HepG2 (cell line): ENCODE results near the gene HENMT1. TPM values are rescaled to one million over a fixed set of nuclear protein-coding genes. Genes with fewer than 3 reads are reported as not detected.
"Not testable (repeated sequence)": the region's sequence is repeated elsewhere in the genome, so short reads cannot be mapped to it uniquely, and the experiment has no call there.

ENCODE experiments used
- ATAC-seq: fragments of 200-7000 bp; cut with Tn5 transposase; 3 replicates; pipeline ENCODE4 v1.9.1; 2020; ENCODE audit warnings: mild to moderate bottlenecking, moderate library complexity
- BruUV-seq: library from RNA; stranded (reverse); fragments of 400-500 nt; replicated peaks from 2 replicates; lab custom pipeline; 2021; lab: Mats Ljungman, UMichigan
- CTCF ChIA-PET: fragments of 300-600 bp; formaldehyde crosslinking; extraction: SDS; loops from one replicate; lab custom pipeline; 2021; ENCODE audit warnings: low total read pairs, inconsistent platforms, low intra/inter-chr PET ratio; lab: Yijun Ruan, JAX
- POLR2A ChIA-PET: fragments of 350-600 bp; sonication (Branson Sonifier 250); formaldehyde crosslinking; loops from one replicate; lab custom pipeline; 2020; ENCODE audit warnings: antibody characterized with exemption, inconsistent platforms; lab: Yijun Ruan, JAX
- DNase-seq: peaks from one replicate; pipeline ENCODE4 v3.0.0-alpha.2; 2015; ENCODE audit warnings: low spot score
- FAIRE-seq: peaks from 3 replicates; lab custom pipeline; 2011; peaks lifted over from hg19 to GRCh38; lab: Jason Lieb, UNC
- H2AFZ ChIP-seq: one replicate; pipeline ENCODE4 v1.6.1; 2011; ENCODE audit warnings: low read length, inconsistent platforms
- H3K27ac ChIP-seq: fragments of 300-600 bp; 3 replicates; pipeline ENCODE4 v1.8.0; 2011; ENCODE audit warnings: mixed run types, mild to moderate bottlenecking, mixed read lengths, low read length, inconsistent platforms; ENCODE audit not compliant: insufficient read depth; ENCODE audit errors: extremely low read length
- H3K27me3 ChIP-seq, 2 experiments: fragments of 200-600 bp in 1 of 2; 2 replicates in 1 of 2; 3 replicates in 1 of 2; pipeline versions ENCODE4 v1.6.0 to v1.8.0; 2011; ENCODE audit warnings: low read length in 2 of 2, mild to moderate bottlenecking in 2 of 2, moderate library complexity in 2 of 2, inconsistent platforms in 1 of 2; ENCODE audit not compliant: insufficient read depth in 2 of 2, control insufficient read depth in 1 of 2
- H3K36me3 ChIP-seq, 2 experiments: fragments of 200-600 bp in 1 of 2; replicated peaks in 1 of 2; 2 replicates in 1 of 2; 3 replicates in 1 of 2; pipeline versions ENCODE4 v1.5.1 to v1.8.0; 2011; ENCODE audit warnings: low read length in 2 of 2, inconsistent platforms in 1 of 2; ENCODE audit not compliant: insufficient read depth in 2 of 2, control insufficient read depth in 1 of 2
- H3K4me1 ChIP-seq: 2 replicates; pipeline ENCODE4 v1.5.1; 2012; ENCODE audit warnings: low read length, inconsistent platforms; ENCODE audit not compliant: insufficient read depth
- H3K4me2 ChIP-seq: 2 replicates; pipeline ENCODE4 v1.6.0; 2011; ENCODE audit warnings: low read depth, low read length, inconsistent platforms
- H3K4me3 ChIP-seq, 3 experiments: fragments of 200-600 bp in 1 of 3; sonication (generic), shearing (Covaris generic) in 1 of 3; replicated peaks in 1 of 3; 2 replicates each; pipeline ENCODE4 v1.5.1; 2011 to 2016; ENCODE audit warnings: low read length in 3 of 3, inconsistent platforms in 2 of 3, low read depth in 2 of 3, mild to moderate bottlenecking in 2 of 3, control low read depth in 1 of 3, mixed read lengths in 1 of 3; ENCODE audit not compliant: insufficient read depth in 1 of 3
- H3K79me2 ChIP-seq: one replicate; pipeline ENCODE4 v1.6.1; 2011; ENCODE audit warnings: low read length, inconsistent platforms; ENCODE audit not compliant: insufficient read depth
- H3K9ac ChIP-seq: 2 replicates; pipeline ENCODE4 v1.6.0; 2011; ENCODE audit warnings: mild to moderate bottlenecking, low read depth, low read length, inconsistent platforms; ENCODE audit not compliant: insufficient read depth
- H3K9me3 ChIP-seq: 2 replicates; pipeline ENCODE4 v1.5.1; 2012; ENCODE audit warnings: mild to moderate bottlenecking, low read length
- H4K20me1 ChIP-seq: 2 replicates; pipeline ENCODE4 v1.6.0; 2011; ENCODE audit warnings: inconsistent platforms, mild to moderate bottlenecking, low read length, moderate library complexity; ENCODE audit not compliant: insufficient read depth
- BORCS8-MEF2B ChIP-seq: sonication (generic); formaldehyde crosslinking; IDR thresholded peaks from 2 replicates; pipeline ENCODE4 v1.8.0; 2022; ENCODE audit warnings: mild to moderate bottlenecking, missing genetic modification reagents
- DDIT3 ChIP-seq: sonication (generic); formaldehyde crosslinking; IDR thresholded peaks from 2 replicates; pipeline ENCODE4 v1.4.0; 2020; ENCODE audit warnings: mild to moderate bottlenecking, missing genetic modification reagents
- MTA3 ChIP-seq: sonication (generic); formaldehyde crosslinking; IDR thresholded peaks from 2 replicates; pipeline ENCODE4 v1.4.0; 2020; ENCODE audit warnings: missing genetic modification reagents
- POLR2A ChIP-seq, 2 experiments: IDR thresholded peaks; 2 replicates each; pipeline ENCODE4 v1.6.1; 2011; ENCODE audit warnings: low read depth in 2 of 2, low read length in 2 of 2, mild to moderate bottlenecking in 1 of 2, moderate library complexity in 1 of 2; ENCODE audit not compliant: insufficient read depth in 1 of 2
- PRDM4 ChIP-seq: sonication (generic); formaldehyde crosslinking; IDR thresholded peaks from 2 replicates; pipeline ENCODE4 v1.9.0; 2021; ENCODE audit warnings: missing genetic modification reagents, borderline replicate concordance
- RBM22 ChIP-seq: fragments of 200-400 bp; formaldehyde crosslinking; optimal IDR thresholded peaks from 2 replicates; pipeline ENCODE3; 2017; ENCODE audit warnings: mild to moderate bottlenecking, low read length, moderate library complexity
- RFX3 ChIP-seq: IDR thresholded peaks from 2 replicates; pipeline ENCODE4 v1.6.1; 2016; ENCODE audit warnings: missing biosample characterization, missing genetic modification reagents
- SSRP1 ChIP-seq: IDR thresholded peaks from 2 replicates; pipeline ENCODE4 v1.6.1; 2016; ENCODE audit warnings: control low read depth
- ZNF460 ChIP-seq: sonication (generic); formaldehyde crosslinking; IDR thresholded peaks from 2 replicates; pipeline ENCODE4 v1.5.1; 2020; ENCODE audit warnings: missing genetic modification reagents, mild to moderate bottlenecking, borderline replicate concordance
- ZNF569 ChIP-seq: sonication (generic); formaldehyde crosslinking; IDR thresholded peaks from 2 replicates; pipeline ENCODE4 v1.5.0; 2020; ENCODE audit warnings: mild to moderate bottlenecking, missing genetic modification reagents, moderate library complexity, borderline replicate concordance
- ZNF619 ChIP-seq: sonication (generic); formaldehyde crosslinking; IDR thresholded peaks from 2 replicates; pipeline ENCODE4 v1.4.0; 2020; ENCODE audit warnings: mild to moderate bottlenecking, missing genetic modification reagents
- ZNF747 ChIP-seq: sonication (generic); formaldehyde crosslinking; IDR thresholded peaks from 2 replicates; pipeline ENCODE4 v1.8.1; 2023; ENCODE audit warnings: missing genetic modification reagents, mild to moderate bottlenecking, borderline replicate concordance
- WGBS: methylation state at CpG from one replicate; pipeline ENCODE4 v1.1.6; 2017; ENCODE audit warnings: low lambda C conversion rate; 5-methylcytosine and 5-hydroxymethylcytosine counted together
- in situ Hi-C: cut with HindIII; loops from 2 replicates; pipeline ENCODE4 v1.10.0; 2017; ENCODE audit warnings: low pct_unique_long_range_greater_than_20kb; ENCODE audit not compliant: extremely low pct_ligation_motif_present
- intact Hi-C: fragments of 100-400 bp; cut with micrococcal nuclease; formaldehyde crosslinking; loops from one replicate; pipeline ENCODE4 v1.10.0; 2022; ENCODE audit not compliant: unreplicated experiment
- polyA plus RNA-seq, 8 experiments: library from polyadenylated mRNA; depleted of rRNA in 3 of 8; stranded (reverse) in 7 of 8; unstranded in 1 of 8; fragments of >200 nt; fragmentation: Illumina TruSeq in 4 of 8; extraction: Trizol in 4 of 8; gene quantifications; 2 replicates each; pipeline versions ENCODE4 v1.2.1 to v1.2.3, GENCODE V29; 2011 to 2016; ENCODE audit warnings: low read depth in 4 of 8, missing spikeins in 1 of 8, mixed read lengths in 1 of 8; ENCODE audit not compliant: insufficient read depth in 1 of 8
- total RNA-seq, 5 experiments: library from RNA; depleted of rRNA; stranded (reverse); fragments of >200 nt; fragmentation: Illumina TruSeq; extraction: Trizol; gene quantifications; 2 replicates each; pipeline ENCODE4 v1.2.3, GENCODE V29; 2016; ENCODE audit warnings: low read depth in 1 of 5
- TF ChIP-seq, protein P1 (sequence below): sonication (generic); formaldehyde crosslinking; IDR thresholded peaks from 2 replicates; pipeline ENCODE4 v1.5.0; 2020; ENCODE audit warnings: mild to moderate bottlenecking, missing genetic modification reagents

Gene HENMT1
- total and polyA plus RNA-seq, 2 of the 13 experiments (the other 11 are each of a cell fraction or from before 2014, with no cell fraction given), result not detected

GRCh38 chr1:108703939-108704338 lies 43.0 kb upstream of the HENMT1 start (continued):
- TF ChIP-seq PRDM4 (CRISPR knock-in tag) (no peak), ZNF569 (CRISPR knock-in tag) (no peak), ZNF747 (CRISPR knock-in tag) (no peak), RFX3 (CRISPR knock-in tag) (no peak), BORCS8-MEF2B (CRISPR knock-in tag) (no peak), MTA3 (CRISPR knock-in tag) (no peak), DDIT3 (CRISPR knock-in tag) (no peak), ZNF619 (CRISPR knock-in tag) (no peak)

DNA sequence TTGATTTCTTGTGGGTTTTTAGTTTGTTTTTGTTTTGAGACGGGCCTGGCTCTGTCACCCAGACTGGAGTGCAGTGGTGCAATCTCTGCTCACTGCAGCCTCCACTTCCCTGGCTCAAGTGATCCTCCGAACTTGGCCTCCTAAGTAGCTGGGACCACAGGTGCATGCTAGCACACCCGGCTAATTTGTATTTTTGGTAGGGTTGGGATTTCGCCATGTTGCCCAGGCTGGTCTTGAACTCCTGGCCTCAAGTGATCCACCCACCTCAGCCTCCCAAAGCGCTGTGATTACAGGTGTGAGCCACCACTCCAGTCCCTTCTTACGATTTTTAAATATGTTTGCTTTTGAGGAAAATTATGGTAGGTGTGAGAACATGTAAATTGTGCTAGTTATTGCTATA lies 41.2 kb upstream of the HENMT1 start:
- POLR2A ChIA-PET, result interaction anchor here (0.8 kb wide), 1 partner anchor 10 kb away, joined by 3 read pairs; the partner anchor contains the start of gene PRPF38B
- H2AFZ ChIP-seq, intact Hi-C loops, H3K4me2 ChIP-seq, ATAC-seq, H3K27me3 ChIP-seq, H3K9me3 ChIP-seq, CTCF ChIA-PET, H3K4me1 ChIP-seq, in situ Hi-C loops, H3K27ac ChIP-seq, H4K20me1 ChIP-seq, H3K4me3 ChIP-seq, FAIRE-seq, H3K9ac ChIP-seq, DNase-seq, BruUV-seq, H3K79me2 ChIP-seq: not testable (repeated sequence)
- peak in 1 of 2 experiments; percentile 30; a peak in 1 of 4 replicates for TF ChIP-seq POLR2A (IDR thresholded peaks at IDR 0.05; ENCODE audit: insufficient read depth in 1 of 2, low read depth in 2 of 2, low read length in 2 of 2)
- TF ChIP-seq RBM22, result peak; percentile 52
- TF ChIP-seq, protein P1, sequence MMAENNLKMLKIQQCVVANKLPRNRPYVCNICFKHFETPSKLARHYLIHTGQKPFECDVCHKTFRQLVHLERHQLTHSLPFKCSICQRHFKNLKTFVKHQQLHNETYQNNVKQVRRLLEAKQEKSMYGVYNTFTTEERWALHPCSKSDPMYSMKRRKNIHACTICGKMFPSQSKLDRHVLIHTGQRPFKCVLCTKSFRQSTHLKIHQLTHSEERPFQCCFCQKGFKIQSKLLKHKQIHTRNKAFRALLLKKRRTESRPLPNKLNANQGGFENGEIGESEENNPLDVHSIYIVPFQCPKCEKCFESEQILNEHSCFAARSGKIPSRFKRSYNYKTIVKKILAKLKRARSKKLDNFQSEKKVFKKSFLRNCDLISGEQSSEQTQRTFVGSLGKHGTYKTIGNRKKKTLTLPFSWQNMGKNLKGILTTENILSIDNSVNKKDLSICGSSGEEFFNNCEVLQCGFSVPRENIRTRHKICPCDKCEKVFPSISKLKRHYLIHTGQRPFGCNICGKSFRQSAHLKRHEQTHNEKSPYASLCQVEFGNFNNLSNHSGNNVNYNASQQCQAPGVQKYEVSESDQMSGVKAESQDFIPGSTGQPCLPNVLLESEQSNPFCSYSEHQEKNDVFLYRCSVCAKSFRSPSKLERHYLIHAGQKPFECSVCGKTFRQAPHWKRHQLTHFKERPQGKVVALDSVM, result peak; percentile 69
- TF ChIP-seq ZNF460 (CRISPR knock-in tag), result peak; percentile 51; the same call in 1 of the 2 replicates
- TF ChIP-seq SSRP1 (CRISPR knock-in tag), result 0 out of 2 replicates have a peak, but pooled peaks have one; percentile 44
- H3K36me3 ChIP-seq, result peaks cover 10 to 29% of the 10 kb centered on the region in 2 experiments
- 96% methylated on average over 6 of the region's 6 CpGs for WGBS
